GM23338 (cell line): Measurements from ENCODE around the gene OTOA. TPM values are rescaled to one million over a fixed set of nuclear protein-coding genes. Genes with fewer than 3 reads are reported as not detected.

Experiments
- ATAC-seq: fragments of 200-7000 bp; cut with Tn5 transposase; 3 replicates; pipeline ENCODE4 v1.9.1; 2020
- DNase-seq: peaks from one replicate; pipeline ENCODE4 v3.0.0-alpha.2; 2015; ENCODE audit warnings: low spot score
- H2AFZ ChIP-seq: fragments of 200-600 bp; sonication (generic); 2 replicates; pipeline ENCODE4 v1.8.0; 2016; ENCODE audit warnings: antibody characterized with exemption, mild to moderate bottlenecking, moderate library complexity
- H3F3A ChIP-seq: fragments of 200-600 bp; sonication (generic); replicated peaks from 2 replicates; pipeline ENCODE4 v1.8.0; 2017; ENCODE audit warnings: antibody characterized with exemption, mixed run types, low read depth
- H3K27ac ChIP-seq: fragments of 200-600 bp; sonication (generic); 2 replicates; pipeline ENCODE4 v1.6.1; 2016; ENCODE audit warnings: low read depth
- H3K27me3 ChIP-seq: fragments of 200-600 bp; sonication (generic); 2 replicates; pipeline ENCODE4 v1.8.0; 2016; ENCODE audit warnings: mild to moderate bottlenecking, mixed run types, moderate library complexity; ENCODE audit not compliant: insufficient read depth
- H3K36me3 ChIP-seq: fragments of 200-600 bp; sonication (generic); 2 replicates; pipeline ENCODE4 v1.8.0; 2016; ENCODE audit warnings: mild to moderate bottlenecking; ENCODE audit not compliant: insufficient read depth
- H3K4me1 ChIP-seq: fragments of 200-600 bp; sonication (generic); 2 replicates; pipeline ENCODE4 v1.8.0; 2016; ENCODE audit warnings: mild to moderate bottlenecking, moderate library complexity; ENCODE audit not compliant: insufficient read depth
- H3K4me2 ChIP-seq: fragments of 200-600 bp; sonication (generic); 2 replicates; pipeline ENCODE4 v1.7.1; 2017; ENCODE audit warnings: mixed run types
- H3K4me3 ChIP-seq: fragments of 200-600 bp; sonication (generic); 2 replicates; pipeline ENCODE4 v1.6.1; 2016; ENCODE audit warnings: mixed run types
- H3K79me2 ChIP-seq: fragments of 200-600 bp; sonication (generic); replicated peaks from 2 replicates; pipeline ENCODE4 v1.8.0; 2017; ENCODE audit warnings: mild to moderate bottlenecking; ENCODE audit not compliant: insufficient read depth
- H3K9me2 ChIP-seq: fragments of 200-600 bp; sonication (generic); 2 replicates; pipeline ENCODE4 v1.8.0; 2017; ENCODE audit not compliant: insufficient read depth
- H4K20me1 ChIP-seq: fragments of 200-600 bp; sonication (generic); replicated peaks from 2 replicates; pipeline ENCODE4 v1.8.0; 2017; ENCODE audit warnings: mild to moderate bottlenecking; ENCODE audit not compliant: insufficient read depth
- H3K27ac Mint-ChIP-seq: 2 replicates; pipeline ENCODE4 v1.8.0; 2020; ENCODE audit warnings: inconsistent platforms, mild to moderate bottlenecking, moderate library complexity, mixed read lengths
- H3K27me3 Mint-ChIP-seq: 3 replicates; pipeline ENCODE4 v1.8.0; 2022; ENCODE audit warnings: low read depth, mild to moderate bottlenecking, moderate library complexity, mixed read lengths, inconsistent platforms; ENCODE audit not compliant: insufficient read depth, poor library complexity
- H3K36me3 Mint-ChIP-seq: 3 replicates; pipeline ENCODE4 v1.8.0; 2021; ENCODE audit warnings: low read depth, mild to moderate bottlenecking, inconsistent platforms, moderate library complexity, mixed read lengths
- H3K4me1 Mint-ChIP-seq: 3 replicates; pipeline ENCODE4 v1.8.0; 2020; ENCODE audit warnings: mild to moderate bottlenecking, inconsistent platforms, mixed read lengths
- H3K4me3 Mint-ChIP-seq: 3 replicates; pipeline ENCODE4 v1.8.0; 2021; ENCODE audit warnings: moderate library complexity, mild to moderate bottlenecking, inconsistent platforms, mixed read lengths
- H3K9me3 Mint-ChIP-seq: 3 replicates; pipeline ENCODE4 v1.8.0; 2020; ENCODE audit warnings: moderate library complexity, mild to moderate bottlenecking, inconsistent platforms, mixed read lengths
- CREB1 ChIP-seq: fragments of 250-450 bp; sonication (Bioruptor Pico); IDR thresholded peaks from 2 replicates; pipeline ENCODE4 v1.5.0; 2020; ENCODE audit warnings: low read depth, mild to moderate bottlenecking, moderate library complexity
- EZH2 ChIP-seq: fragments of 200-600 bp; sonication (generic); IDR thresholded peaks from one replicate; pipeline ENCODE4 v1.8.0; 2017; ENCODE audit warnings: antibody characterized with exemption, mild to moderate bottlenecking, low read depth; ENCODE audit not compliant: unreplicated experiment
- EZH2phosphoT487 ChIP-seq: fragments of 200-600 bp; sonication (generic); IDR thresholded peaks from one replicate; pipeline ENCODE4 v1.8.1; 2018; ENCODE audit warnings: antibody characterized with exemption; ENCODE audit not compliant: unreplicated experiment
- JUNB ChIP-seq: IDR thresholded peaks from one replicate; pipeline ENCODE4 v1.6.1; 2016; ENCODE audit warnings: antibody characterized with exemption; ENCODE audit not compliant: unreplicated experiment
- NANOG ChIP-seq: IDR thresholded peaks from 2 replicates; pipeline ENCODE4 v1.6.1; 2016; ENCODE audit warnings: antibody characterized with exemption, borderline replicate concordance
- POLR2AphosphoS5 ChIP-seq: IDR thresholded peaks from 2 replicates; pipeline ENCODE4 v1.6.1; 2016; ENCODE audit warnings: antibody characterized with exemption, low read depth
- STAT1 ChIP-seq: IDR thresholded peaks from one replicate; pipeline ENCODE4 v1.6.1; 2016; ENCODE audit warnings: antibody characterized with exemption; ENCODE audit not compliant: unreplicated experiment
- ZNF114 ChIP-seq: fragments of 250-450 bp; sonication (Bioruptor Pico); IDR thresholded peaks from 2 replicates; pipeline ENCODE4 v1.5.0; 2020; ENCODE audit warnings: mild to moderate bottlenecking, moderate library complexity
- ZNF331 ChIP-seq: fragments of 250-450 bp; sonication (Bioruptor Pico); IDR thresholded peaks from 2 replicates; pipeline ENCODE4 v1.5.0; 2020; ENCODE audit warnings: low read depth, mild to moderate bottlenecking, moderate library complexity
- polyA plus RNA-seq: library from polyadenylated mRNA; unstranded; fragments of >200 nt; fragmentation: Nextera tagmentation; extraction: Ambion mirVana; gene quantifications from 2 replicates; pipeline ENCODE4 v1.2.1, GENCODE V29; 2016
- total RNA-seq: library from RNA; depleted of rRNA; stranded (reverse); fragments of >200 nt; shearing (Covaris generic); gene quantifications from 2 replicates; pipeline ENCODE4 v1.2.3, GENCODE V29; 2014
- TF ChIP-seq, protein P1 (sequence below): IDR thresholded peaks from one replicate; pipeline ENCODE4 v1.6.1; 2018; ENCODE audit warnings: antibody characterized with exemption; ENCODE audit not compliant: unreplicated experiment
- TF ChIP-seq, protein P2 (sequence below): fragments of 250-450 bp; sonication (Bioruptor Pico); IDR thresholded peaks from 2 replicates; pipeline ENCODE4 v1.5.0; 2020; ENCODE audit warnings: mild to moderate bottlenecking, moderate library complexity
- TF ChIP-seq, protein P3 (sequence below): IDR thresholded peaks from 2 replicates; pipeline ENCODE4 v1.6.1; 2016; ENCODE audit warnings: antibody characterized with exemption
- TF ChIP-seq, protein P4 (sequence below), 2 experiments: fragments of 200-600 bp in 1 of 2; sonication (generic) in 1 of 2; conservative IDR thresholded peaks; 2 replicates each; pipeline versions ENCODE4 v1.5.1 to v1.6.1; 2016 to 2017; ENCODE audit warnings: antibody characterized with exemption in 2 of 2, low read depth in 2 of 2, mild to moderate bottlenecking in 2 of 2, moderate library complexity in 1 of 2

The OTOA gene
- total and polyA plus RNA-seq, 2 experiments from 2014 or later = 0.16 to 0.17 TPM

DNA sequence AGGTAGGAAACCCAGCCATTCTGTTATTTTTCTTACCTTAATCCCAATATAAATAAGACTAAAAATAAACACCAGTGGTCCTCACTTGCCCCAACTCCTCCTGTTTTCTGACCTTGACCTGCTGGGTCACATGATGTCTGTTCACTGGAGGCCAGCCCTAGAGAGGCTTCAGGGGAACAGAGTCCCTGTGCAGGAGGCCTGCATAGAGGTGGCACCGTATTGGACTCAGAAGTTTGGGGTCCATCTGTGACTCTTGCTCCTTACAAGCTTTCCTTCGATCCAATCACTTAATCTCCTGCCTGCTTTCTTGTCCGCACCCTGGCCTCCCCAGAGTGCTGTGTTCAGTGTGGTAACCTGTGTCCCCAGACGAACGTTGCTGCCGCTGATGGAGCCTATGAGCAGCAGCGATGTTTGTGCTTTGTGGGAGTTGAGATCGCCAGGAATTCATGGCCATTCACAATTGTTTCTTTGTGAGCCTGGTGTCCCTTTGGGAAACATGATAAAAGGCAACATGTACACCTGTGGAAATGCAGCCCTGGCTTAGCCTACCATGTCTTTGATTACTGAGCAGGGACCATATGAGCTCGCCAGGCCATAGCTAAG is 16.1 kb upstream of the OTOA start:
- Histone ChIP-seq H3K27ac (no peak overlapping the region), H4K20me1 (peaks cover 4% of the 10 kb centered on the region), H3K9me2 (no peaks in the 10 kb centered on the region), H3K27me3 (no peaks in the 10 kb centered on the region), H3K79me2 (peaks cover 44% of the 10 kb centered on the region), H3K4me1 (no peaks in the 10 kb centered on the region), H3K4me3 (no peak overlapping the region), H3K4me2 (no peak overlapping the region), H2AFZ (no peak overlapping the region), H3F3A (no peaks in the 10 kb centered on the region), H3K36me3 (no peaks in the 10 kb centered on the region)
- Mint-ChIP-seq H3K36me3 (no peaks in the 10 kb centered on the region), H3K9me3 (no peaks in the 10 kb centered on the region), H3K27me3 (no peaks in the 10 kb centered on the region), H3K27ac (no peak overlapping the region), H3K4me3 (no peak overlapping the region), H3K4me1 (peaks cover 3% of the 10 kb centered on the region; the same call in 1 of the 3 replicates)
- TF ChIP-seq CREB1 = no peak
- TF ChIP-seq ZNF114 (CRISPR knock-in tag) = no peak
- TF ChIP-seq, protein P1, sequence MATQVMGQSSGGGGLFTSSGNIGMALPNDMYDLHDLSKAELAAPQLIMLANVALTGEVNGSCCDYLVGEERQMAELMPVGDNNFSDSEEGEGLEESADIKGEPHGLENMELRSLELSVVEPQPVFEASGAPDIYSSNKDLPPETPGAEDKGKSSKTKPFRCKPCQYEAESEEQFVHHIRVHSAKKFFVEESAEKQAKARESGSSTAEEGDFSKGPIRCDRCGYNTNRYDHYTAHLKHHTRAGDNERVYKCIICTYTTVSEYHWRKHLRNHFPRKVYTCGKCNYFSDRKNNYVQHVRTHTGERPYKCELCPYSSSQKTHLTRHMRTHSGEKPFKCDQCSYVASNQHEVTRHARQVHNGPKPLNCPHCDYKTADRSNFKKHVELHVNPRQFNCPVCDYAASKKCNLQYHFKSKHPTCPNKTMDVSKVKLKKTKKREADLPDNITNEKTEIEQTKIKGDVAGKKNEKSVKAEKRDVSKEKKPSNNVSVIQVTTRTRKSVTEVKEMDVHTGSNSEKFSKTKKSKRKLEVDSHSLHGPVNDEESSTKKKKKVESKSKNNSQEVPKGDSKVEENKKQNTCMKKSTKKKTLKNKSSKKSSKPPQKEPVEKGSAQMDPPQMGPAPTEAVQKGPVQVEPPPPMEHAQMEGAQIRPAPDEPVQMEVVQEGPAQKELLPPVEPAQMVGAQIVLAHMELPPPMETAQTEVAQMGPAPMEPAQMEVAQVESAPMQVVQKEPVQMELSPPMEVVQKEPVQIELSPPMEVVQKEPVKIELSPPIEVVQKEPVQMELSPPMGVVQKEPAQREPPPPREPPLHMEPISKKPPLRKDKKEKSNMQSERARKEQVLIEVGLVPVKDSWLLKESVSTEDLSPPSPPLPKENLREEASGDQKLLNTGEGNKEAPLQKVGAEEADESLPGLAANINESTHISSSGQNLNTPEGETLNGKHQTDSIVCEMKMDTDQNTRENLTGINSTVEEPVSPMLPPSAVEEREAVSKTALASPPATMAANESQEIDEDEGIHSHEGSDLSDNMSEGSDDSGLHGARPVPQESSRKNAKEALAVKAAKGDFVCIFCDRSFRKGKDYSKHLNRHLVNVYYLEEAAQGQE = no peak
- TF ChIP-seq, protein P2, sequence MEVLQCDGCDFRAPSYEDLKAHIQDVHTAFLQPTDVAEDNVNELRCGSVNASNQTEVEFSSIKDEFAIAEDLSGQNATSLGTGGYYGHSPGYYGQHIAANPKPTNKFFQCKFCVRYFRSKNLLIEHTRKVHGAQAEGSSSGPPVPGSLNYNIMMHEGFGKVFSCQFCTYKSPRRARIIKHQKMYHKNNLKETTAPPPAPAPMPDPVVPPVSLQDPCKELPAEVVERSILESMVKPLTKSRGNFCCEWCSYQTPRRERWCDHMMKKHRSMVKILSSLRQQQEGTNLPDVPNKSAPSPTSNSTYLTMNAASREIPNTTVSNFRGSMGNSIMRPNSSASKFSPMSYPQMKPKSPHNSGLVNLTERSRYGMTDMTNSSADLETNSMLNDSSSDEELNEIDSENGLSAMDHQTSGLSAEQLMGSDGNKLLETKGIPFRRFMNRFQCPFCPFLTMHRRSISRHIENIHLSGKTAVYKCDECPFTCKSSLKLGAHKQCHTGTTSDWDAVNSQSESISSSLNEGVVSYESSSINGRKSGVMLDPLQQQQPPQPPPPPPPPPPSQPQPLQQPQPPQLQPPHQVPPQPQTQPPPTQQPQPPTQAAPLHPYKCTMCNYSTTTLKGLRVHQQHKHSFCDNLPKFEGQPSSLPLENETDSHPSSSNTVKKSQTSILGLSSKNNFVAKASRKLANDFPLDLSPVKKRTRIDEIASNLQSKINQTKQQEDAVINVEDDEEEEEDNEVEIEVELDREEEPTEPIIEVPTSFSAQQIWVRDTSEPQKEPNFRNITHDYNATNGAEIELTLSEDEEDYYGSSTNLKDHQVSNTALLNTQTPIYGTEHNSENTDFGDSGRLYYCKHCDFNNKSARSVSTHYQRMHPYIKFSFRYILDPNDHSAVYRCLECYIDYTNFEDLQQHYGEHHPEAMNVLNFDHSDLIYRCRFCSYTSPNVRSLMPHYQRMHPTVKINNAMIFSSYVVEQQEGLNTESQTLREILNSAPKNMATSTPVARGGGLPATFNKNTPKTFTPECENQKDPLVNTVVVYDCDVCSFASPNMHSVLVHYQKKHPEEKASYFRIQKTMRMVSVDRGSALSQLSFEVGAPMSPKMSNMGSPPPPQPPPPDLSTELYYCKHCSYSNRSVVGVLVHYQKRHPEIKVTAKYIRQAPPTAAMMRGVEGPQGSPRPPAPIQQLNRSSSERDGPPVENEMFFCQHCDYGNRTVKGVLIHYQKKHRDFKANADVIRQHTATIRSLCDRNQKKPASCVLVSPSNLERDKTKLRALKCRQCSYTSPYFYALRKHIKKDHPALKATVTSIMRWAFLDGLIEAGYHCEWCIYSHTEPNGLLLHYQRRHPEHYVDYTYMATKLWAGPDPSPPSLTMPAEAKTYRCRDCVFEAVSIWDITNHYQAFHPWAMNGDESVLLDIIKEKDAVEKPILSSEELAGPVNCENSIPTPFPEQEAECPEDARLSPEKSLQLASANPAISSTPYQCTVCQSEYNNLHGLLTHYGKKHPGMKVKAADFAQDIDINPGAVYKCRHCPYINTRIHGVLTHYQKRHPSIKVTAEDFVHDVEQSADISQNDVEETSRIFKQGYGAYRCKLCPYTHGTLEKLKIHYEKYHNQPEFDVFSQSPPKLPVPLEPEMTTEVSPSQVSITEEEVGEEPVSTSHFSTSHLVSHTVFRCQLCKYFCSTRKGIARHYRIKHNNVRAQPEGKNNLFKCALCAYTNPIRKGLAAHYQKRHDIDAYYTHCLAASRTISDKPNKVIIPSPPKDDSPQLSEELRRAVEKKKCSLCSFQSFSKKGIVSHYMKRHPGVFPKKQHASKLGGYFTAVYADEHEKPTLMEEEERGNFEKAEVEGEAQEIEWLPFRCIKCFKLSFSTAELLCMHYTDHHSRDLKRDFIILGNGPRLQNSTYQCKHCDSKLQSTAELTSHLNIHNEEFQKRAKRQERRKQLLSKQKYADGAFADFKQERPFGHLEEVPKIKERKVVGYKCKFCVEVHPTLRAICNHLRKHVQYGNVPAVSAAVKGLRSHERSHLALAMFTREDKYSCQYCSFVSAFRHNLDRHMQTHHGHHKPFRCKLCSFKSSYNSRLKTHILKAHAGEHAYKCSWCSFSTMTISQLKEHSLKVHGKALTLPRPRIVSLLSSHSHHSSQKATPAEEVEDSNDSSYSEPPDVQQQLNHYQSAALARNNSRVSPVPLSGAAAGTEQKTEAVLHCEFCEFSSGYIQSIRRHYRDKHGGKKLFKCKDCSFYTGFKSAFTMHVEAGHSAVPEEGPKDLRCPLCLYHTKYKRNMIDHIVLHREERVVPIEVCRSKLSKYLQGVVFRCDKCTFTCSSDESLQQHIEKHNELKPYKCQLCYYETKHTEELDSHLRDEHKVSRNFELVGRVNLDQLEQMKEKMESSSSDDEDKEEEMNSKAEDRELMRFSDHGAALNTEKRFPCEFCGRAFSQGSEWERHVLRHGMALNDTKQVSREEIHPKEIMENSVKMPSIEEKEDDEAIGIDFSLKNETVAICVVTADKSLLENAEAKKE (CRISPR knock-in tag) = no peak
- TF ChIP-seq STAT1 = no peak
- TF ChIP-seq EZH2 = no peak
- no peak for TF ChIP-seq ZNF331 (CRISPR knock-in tag)
- no peak for TF ChIP-seq POLR2AphosphoS5
- TF ChIP-seq NANOG = no peak
- TF ChIP-seq EZH2phosphoT487 = no peak
- no peak for TF ChIP-seq JUNB
- TF ChIP-seq, protein P3, sequence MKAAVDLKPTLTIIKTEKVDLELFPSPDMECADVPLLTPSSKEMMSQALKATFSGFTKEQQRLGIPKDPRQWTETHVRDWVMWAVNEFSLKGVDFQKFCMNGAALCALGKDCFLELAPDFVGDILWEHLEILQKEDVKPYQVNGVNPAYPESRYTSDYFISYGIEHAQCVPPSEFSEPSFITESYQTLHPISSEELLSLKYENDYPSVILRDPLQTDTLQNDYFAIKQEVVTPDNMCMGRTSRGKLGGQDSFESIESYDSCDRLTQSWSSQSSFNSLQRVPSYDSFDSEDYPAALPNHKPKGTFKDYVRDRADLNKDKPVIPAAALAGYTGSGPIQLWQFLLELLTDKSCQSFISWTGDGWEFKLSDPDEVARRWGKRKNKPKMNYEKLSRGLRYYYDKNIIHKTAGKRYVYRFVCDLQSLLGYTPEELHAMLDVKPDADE = no peak
- TF ChIP-seq, protein P4, sequence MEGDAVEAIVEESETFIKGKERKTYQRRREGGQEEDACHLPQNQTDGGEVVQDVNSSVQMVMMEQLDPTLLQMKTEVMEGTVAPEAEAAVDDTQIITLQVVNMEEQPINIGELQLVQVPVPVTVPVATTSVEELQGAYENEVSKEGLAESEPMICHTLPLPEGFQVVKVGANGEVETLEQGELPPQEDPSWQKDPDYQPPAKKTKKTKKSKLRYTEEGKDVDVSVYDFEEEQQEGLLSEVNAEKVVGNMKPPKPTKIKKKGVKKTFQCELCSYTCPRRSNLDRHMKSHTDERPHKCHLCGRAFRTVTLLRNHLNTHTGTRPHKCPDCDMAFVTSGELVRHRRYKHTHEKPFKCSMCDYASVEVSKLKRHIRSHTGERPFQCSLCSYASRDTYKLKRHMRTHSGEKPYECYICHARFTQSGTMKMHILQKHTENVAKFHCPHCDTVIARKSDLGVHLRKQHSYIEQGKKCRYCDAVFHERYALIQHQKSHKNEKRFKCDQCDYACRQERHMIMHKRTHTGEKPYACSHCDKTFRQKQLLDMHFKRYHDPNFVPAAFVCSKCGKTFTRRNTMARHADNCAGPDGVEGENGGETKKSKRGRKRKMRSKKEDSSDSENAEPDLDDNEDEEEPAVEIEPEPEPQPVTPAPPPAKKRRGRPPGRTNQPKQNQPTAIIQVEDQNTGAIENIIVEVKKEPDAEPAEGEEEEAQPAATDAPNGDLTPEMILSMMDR (conservative IDR thresholded peaks at IDR 0.05; ENCODE audit: low read depth in 2 of 2) = no peak
- ATAC-seq (no peak), DNase-seq (no peak)
